BE2C (cell line): Measurements from ENCODE around the gene BTBD2.

Experiments
- DNase-seq: peaks from one replicate; pipeline ENCODE4 v3.0.0-alpha.2; 2020
- H3K27me3 ChIP-seq: fragments of 250-450 bp; sonication (Bioruptor Pico); 2 replicates; pipeline ENCODE4 v1.5.1; 2020; ENCODE audit warnings: mild to moderate bottlenecking
- H3K36me3 ChIP-seq: fragments of 250-450 bp; sonication (Bioruptor Pico); 2 replicates; pipeline ENCODE4 v1.5.1; 2020; ENCODE audit warnings: mild to moderate bottlenecking
- H3K4me1 ChIP-seq: fragments of 250-450 bp; sonication (Bioruptor Pico); 2 replicates; pipeline ENCODE4 v1.5.1; 2020
- H3K4me3 ChIP-seq: 2 replicates; pipeline ENCODE4 v1.5.1; 2011; ENCODE audit warnings: low read depth, low read length
- H3K9me3 ChIP-seq: fragments of 250-450 bp; sonication (Bioruptor Pico); 2 replicates; pipeline ENCODE4 v1.5.1; 2020
- TF ChIP-seq, protein P1 (sequence below): IDR thresholded peaks from 2 replicates; pipeline ENCODE4 v1.5.1; 2012; ENCODE audit warnings: mild to moderate bottlenecking, low read depth, low read length

Gene BTBD2

GRCh38 chr19:2040647-2041432 is 25.3 kb upstream of the BTBD2 start:
- Histone ChIP-seq H3K9me3 (no peaks in the 10 kb centered on the region), H3K4me1 (peaks cover 23% of the 10 kb centered on the region), H3K4me3 (peak overlapping the region; percentile 56), H3K27me3 (no peaks in the 10 kb centered on the region), H3K36me3 (peaks cover 49% of the 10 kb centered on the region)
- no peak for DNase-seq
- TF ChIP-seq, protein P1, sequence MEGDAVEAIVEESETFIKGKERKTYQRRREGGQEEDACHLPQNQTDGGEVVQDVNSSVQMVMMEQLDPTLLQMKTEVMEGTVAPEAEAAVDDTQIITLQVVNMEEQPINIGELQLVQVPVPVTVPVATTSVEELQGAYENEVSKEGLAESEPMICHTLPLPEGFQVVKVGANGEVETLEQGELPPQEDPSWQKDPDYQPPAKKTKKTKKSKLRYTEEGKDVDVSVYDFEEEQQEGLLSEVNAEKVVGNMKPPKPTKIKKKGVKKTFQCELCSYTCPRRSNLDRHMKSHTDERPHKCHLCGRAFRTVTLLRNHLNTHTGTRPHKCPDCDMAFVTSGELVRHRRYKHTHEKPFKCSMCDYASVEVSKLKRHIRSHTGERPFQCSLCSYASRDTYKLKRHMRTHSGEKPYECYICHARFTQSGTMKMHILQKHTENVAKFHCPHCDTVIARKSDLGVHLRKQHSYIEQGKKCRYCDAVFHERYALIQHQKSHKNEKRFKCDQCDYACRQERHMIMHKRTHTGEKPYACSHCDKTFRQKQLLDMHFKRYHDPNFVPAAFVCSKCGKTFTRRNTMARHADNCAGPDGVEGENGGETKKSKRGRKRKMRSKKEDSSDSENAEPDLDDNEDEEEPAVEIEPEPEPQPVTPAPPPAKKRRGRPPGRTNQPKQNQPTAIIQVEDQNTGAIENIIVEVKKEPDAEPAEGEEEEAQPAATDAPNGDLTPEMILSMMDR: no peak

GRCh38 chr19:2039959-2040646 is 24.6 kb upstream of the BTBD2 start:
- TF ChIP-seq, protein P1: no peak
- Histone ChIP-seq H3K4me1 (peaks cover 23% of the 10 kb centered on the region), H3K4me3 (no peak overlapping the region), H3K9me3 (no peaks in the 10 kb centered on the region), H3K36me3 (peaks cover 44% of the 10 kb centered on the region), H3K27me3 (no peaks in the 10 kb centered on the region)
- no peak for DNase-seq

GRCh38 chr19:2039089-2039958 is 23.8 kb upstream of the BTBD2 start:
- TF ChIP-seq, protein P1: no peak
- Histone ChIP-seq H3K9me3 (no peaks in the 10 kb centered on the region), H3K4me3 (no peak overlapping the region), H3K4me1 (peaks cover 23% of the 10 kb centered on the region), H3K36me3 (peaks cover 44% of the 10 kb centered on the region), H3K27me3 (no peaks in the 10 kb centered on the region)
- peak; percentile 14 for DNase-seq

DNA sequence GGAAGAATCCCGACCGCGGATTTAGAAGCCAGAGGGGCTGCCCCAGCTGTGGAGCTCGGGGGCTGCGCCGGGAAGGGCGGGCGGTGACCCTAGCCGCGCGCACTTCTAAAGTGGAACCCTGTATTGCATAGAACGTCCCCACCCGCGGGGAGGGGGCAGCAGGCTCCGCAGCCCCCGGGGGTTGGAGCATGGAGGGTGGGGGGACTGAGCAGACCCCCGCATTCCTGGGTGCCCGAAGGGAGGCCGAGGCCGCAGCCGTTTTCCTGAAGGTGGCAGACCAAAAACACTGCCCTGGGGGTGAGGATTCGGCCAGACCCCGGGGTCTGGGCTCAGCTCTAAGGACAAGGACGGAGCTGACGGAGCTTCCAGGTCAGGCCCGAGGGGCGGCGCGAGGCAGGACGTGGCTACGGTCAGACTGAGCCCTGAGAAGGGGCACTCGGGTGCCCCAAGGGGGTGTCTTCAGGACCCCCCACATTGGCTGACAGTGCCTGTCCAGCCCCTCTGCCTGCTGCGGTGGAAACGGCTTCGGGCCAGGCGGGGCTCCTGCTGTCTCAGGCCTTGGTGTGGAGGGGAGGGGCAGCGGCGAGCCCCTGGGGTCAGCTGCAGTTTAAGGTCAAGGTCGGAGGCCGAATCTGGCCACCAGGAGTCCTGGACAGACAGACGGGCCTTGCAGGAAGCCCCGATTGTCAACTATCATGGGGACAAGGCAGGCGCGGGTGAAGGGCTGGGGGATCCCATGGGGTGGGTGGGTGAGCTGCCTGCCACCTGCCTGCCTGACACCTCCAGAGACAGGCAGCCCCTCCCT is 23.0 kb upstream of the BTBD2 start:
- TF ChIP-seq, protein P1: no peak
- peaks cover 23% of the 10 kb centered on the region for H3K4me1 ChIP-seq
- no peak for DNase-seq
- no peak overlapping the region for H3K4me3 ChIP-seq
- no peaks in the 10 kb centered on the region for H3K9me3 ChIP-seq
- H3K27me3 ChIP-seq: no peaks in the 10 kb centered on the region
- peaks cover 43% of the 10 kb centered on the region for H3K36me3 ChIP-seq

DNA sequence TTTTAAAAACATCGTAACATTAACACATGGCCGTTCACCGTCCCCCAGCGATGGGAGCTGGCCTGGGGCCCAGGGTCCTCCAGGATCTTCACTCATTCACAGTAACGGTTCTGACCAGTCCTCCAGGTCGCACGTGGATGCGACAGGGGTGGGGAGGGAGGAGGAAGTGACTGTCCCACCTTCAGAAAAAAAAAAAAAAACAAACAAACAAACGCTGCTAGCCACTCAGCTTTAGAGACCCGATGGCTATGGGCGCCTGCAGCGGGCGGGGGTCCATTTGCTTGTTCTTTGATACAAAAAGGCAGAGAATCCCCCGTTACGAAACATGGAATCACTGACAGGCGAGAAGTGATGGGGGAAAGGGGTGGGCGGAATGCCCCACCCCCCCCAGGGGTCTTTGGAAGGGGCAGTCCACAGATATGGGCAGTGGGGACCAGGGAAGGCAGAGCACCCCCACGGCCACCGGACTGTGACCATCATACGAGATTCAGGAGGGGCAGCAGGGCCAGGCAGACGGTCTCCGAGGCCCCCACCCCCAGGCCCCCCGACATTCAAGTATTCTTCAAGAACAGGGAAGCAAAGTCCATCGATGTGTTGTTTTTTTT is 22.2 kb upstream of the BTBD2 start:
- TF ChIP-seq, protein P1: no peak
- Histone ChIP-seq H3K36me3 (peaks cover 36% of the 10 kb centered on the region), H3K4me1 (peaks cover 17% of the 10 kb centered on the region), H3K27me3 (no peaks in the 10 kb centered on the region), H3K4me3 (no peak overlapping the region), H3K9me3 (no peaks in the 10 kb centered on the region)
- no peak for DNase-seq
